ENCODE data around the gene ZNF141.
"Not testable (repeated sequence)": the region's sequence is repeated elsewhere in the genome, so short reads cannot be mapped to it uniquely, and the experiment has no call there.

ZNF141 gene

DNA sequence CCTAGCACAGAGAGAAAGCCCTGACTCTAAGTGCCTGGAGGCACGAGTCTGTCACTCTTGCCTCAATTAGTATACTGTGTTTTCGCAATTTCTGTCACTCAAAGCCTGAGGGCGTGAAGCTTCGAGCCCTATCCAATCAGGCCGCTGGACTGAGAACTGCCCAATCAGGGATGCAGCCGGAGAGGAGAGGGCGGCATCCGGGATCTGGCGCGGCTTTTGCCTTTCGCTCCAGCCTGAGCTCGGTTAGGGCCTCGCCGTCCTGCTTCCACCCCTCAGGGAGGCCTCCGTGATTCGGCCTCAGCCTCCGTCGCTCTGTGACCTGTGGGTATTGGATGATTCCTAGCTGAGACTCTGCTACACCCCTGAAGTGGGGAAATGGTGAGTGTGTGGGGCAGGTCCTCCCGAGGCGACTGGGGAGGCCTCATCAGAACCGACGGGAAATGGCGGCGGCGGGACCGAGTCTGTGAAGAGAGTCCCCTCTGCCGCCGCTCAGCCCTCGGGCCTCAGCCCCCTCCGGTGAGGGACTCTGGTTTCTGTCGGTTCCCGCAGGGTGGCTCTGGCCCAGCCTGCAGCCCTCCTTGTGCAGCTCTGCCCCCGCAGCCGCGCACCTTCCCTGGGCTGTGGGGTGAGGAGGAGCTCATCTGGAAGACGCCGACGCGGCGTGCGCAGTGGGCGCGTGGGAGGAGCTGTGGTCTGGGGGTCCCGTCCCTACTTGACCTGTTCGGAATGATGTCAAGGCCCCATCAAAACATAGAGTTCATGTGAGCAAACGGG lies 48.5 kb downstream of the ZNF141 start:
- no peak for DNase-seq (ENCODE audit: low spot score)

DNA sequence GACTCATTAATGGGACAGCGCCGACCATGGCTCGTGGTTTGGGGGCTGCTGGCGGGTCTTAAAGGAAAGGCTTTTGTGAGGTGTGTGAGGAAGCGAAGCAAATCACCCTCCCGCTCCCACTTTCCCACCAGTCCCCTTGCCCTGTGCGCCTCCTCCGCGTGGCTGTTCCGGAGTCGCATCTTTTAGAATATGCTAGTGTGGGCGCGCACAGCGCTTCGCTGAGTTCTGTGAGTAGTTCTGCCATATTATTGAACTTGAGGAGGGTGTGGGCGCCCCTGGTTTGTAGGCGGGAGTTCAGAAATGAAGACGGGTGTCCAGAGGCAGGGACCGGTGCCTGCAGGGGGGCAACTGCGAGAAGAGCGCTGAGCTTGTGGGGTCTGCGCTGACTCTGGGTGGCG lies 49.1 kb downstream of the ZNF141 start:
- DNase-seq (ENCODE audit: low spot score) = no peak

DNA sequence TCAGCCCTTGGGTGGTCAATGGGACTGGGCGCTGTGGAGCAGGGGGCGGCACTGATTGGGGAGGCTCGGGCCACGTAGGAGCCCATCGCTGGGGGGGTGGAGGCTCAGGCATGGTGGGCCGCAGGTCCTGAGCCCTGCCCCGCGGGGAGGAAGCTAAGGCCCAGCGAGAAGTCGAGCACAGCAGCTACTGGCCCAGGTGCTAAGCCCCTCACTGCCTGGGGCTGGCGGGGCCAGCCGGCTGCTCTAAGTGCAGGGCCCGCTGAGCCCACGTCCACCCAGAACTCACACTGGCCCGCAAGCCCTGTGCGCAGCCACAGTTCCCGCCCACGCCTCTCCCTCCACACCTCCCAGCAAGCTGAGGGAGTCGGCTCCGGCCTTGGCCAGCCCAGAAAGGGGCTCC lies 66.4 kb downstream of the ZNF141 start:
- no peak for DNase-seq (ENCODE audit: low spot score)

DNA sequence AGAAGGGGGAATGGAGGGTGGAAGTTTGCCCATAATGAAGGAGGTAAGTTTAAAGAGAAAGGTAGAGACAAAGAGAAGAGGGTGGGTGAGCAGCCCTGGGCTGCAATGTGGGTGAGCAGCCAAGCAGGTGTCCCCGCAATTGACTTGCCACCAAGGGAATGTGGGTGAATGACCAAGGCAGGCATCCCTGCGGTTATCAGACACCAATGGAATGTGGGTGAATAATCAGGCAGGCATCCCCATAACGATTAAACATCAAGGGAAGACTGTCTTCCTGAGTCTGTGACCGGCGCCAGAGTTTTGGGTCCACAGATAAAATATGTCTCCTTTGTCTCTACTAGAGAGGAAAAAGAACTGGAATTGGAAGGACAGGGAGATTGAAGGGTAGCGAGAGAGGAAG lies 70.7 kb downstream of the ZNF141 start:
- DNase-seq (ENCODE audit: low spot score) = not testable (repeated sequence)

DNA sequence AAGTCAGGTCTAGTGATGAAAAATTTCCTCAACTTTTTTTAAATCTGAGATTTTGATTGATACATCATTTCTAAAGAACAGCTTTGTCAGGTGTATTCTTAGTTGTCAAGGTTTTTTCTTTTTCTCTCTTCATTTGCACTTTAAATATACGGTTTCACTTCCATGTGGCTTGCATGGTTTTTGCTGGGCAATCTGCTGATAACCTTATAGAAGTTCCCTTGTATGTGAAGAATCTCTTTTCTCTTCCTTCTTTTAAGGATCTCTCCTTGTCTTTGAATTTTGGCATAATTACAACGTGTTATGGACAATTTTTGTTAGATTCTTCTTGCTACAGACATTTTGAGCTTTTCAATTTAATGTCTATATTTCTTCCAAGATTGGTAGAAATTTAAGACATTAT lies 85.0 kb downstream of the ZNF141 start:
- DNase-seq (ENCODE audit: low spot score) = no peak

Measured in CD4-positive, alpha-beta T cell treated with Interleukin-2 at 100 ng/mL for 4 hours (primary cell).